GM18511 (cell line): ENCODE measurements around the gene SLC25A4.
"Not testable (repeated sequence)": the region's sequence is repeated elsewhere in the genome, so short reads cannot be mapped to it uniquely, and the experiment has no call there.

ENCODE experiments used
- ATAC-seq: cut with Tn5 transposase; IDR thresholded peaks from one replicate; pipeline ENCODE4 v1.9.1; 2021; ENCODE audit warnings: mild to moderate bottlenecking, moderate library complexity; ENCODE audit not compliant: unreplicated experiment

SLC25A4 gene

DNA sequence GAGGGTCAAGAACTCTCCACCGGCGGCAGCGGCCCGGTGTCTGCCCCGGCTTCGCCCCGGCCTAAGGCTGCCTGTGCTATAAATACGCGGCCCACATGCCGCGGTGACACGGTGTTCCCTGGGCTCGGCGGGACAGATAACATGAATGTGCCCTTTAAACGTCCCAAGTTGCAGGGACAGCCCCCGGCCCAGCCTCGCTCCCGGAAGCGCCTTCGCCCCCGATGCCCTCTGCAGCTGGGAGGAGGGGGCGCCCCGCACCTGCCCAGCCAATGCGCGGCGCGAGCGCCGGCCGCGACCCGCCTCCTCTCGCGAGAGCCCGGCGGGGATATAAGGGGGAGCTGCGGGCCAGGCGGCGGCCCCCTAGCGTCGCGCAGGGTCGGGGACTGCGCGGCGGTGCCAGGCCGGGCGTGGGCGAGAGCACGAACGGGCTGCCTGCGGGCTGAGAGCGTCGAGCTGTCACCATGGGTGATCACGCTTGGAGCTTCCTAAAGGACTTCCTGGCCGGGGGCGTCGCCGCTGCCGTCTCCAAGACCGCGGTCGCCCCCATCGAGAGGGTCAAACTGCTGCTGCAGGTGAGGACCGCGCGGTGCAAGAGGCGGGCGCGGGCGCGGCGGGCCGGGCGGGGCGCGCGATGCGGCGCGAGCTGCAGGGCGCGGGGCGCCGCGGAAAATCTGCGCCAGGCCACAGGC, at the start of gene SLC25A4:
TSS of gene SLC25A4 (plus strand) at position 355 of the 689 bp plus-strand sequence. CDS start at position 462, 107 bp downstream.
- peak; percentile 94 for ATAC-seq

DNA sequence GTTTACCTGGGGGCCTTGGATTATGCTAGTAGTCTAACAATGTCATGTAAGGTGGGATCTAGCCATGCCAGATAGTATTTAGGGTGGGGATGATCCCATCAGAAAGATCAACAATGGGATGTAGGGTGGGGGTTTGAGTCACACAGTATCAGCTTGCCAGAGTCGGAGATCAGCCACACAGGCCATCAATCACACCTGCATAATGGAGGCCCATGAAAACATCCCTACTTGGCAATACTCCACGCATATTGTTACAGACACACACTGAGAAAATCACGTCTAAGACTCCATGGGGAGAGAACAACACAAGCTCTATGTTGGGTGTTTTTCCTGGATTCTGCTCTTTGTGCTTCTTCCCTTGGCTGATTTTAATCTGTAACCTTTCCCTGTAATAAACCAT, 49.5 kb upstream of the SLC25A4 start:
- ATAC-seq: no peak

DNA sequence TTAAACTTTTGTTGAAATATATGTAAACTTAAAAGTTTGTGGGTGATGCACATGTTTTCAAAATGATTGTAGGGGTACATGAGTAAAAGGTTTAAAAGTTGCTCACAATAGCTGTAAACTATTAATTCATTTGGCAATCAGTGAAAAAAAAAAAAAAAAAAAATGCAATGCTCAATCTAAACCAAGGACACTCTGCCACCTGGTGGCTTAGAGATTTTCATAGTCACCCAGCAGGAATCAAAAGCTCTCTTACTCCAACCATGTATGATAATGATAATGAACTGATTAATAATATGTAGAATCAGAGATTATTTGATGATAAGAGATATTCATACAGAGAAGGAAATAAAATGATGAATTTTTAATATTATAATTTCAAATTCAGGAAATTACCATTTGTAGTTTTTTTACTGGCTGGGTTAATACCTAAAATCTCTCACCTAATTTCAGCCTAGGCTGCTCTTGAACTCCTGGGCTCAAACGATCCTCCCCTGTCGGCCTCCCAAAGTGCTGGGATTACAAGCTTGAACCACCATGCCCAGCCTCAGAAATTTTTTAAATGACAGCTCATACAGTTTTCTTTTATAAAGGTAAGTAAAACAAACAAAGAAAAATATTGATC, 46.9 kb upstream of the SLC25A4 start:
- no peak for ATAC-seq

DNA sequence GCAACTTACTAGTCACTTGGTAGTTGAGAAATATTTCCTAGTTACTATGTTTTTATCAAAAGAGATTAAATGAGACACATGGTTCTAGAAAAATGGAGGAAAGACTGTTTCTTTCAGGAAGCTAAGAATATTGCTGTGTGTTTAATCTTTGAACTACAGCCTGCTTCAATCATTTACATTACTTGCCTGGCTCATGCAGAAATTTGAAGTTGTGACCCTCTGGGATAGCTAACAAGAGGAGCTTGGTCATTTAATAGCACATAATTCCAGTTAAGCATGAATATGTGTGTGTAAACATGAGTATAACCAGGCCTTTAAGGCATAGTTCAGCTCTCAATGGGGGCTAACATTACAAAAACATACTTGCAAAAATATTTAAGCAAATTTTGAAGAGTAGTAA, 44.6 kb upstream of the SLC25A4 start:
- no peak for ATAC-seq

DNA sequence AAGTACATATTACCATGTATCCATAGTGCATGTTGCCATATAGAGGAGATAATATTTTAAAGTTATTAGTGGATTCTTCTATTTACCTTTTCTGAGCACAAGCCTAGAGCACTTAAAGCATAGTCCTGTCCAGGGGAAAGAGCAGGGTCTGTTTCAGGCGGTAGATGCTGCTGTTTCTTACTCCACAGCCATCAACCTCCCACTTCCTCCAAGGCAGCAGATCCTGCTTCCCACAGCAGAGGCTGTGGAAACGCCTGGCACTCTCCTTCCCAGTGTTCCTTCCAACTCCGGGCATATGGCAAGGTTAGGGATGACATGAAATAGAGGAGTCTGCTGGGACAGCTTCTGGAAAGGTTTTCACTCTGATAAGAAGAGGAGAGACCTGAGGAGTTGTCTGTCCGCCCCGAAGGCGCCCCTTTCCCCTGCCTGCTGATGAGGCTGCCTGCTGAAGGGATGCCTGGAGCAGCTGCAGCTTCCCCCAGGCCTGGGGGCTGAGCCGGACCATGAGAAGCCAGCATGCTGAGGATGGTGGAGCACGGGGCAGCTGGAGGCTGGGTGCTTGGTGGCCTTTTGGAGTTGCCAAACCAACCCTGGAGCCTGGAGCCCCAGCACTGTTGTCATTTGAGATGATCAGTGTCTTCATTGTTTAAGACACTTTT, 43.9 kb upstream of the SLC25A4 start:
- no peak for ATAC-seq

DNA sequence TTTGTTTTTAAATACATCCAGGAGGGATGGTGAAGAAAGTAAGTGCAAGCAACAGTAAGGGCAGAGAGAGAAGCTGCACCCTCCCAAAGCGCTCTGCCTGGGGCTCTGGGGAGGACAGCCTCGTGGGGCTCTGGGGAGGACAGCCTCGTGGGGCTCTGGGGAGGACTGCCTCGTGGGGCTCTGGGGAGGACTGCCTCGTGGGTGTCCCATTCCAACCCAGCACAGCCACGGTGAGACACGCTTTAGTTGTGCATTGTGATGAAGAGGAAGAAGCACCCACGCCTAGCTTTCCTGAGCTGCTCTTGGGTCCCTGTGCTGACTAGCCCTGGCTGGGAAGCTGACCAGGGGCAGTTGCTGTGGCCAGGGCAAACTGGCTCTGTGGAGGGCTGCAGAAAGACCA, 43.1 kb upstream of the SLC25A4 start:
- no peak for ATAC-seq

DNA sequence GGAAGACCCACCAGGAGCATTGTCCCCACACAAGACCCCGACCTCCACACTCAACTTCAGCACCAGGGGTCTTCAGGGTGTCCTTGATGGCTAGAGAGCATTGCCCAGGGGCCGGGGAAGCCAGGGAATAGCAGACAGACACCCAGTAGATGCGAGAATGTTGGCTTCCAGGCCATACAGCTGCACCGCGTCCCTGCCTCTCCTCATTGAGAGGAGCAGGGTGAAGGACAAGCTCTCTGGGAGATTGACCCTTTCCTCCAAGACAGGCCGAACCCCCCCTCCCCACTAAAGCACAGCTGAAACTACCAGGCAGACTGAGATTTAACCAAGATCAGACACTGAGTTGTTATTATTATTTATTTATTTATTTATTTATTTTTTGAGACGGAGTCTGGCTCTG, 42.6 kb upstream of the SLC25A4 start:
- no peak for ATAC-seq

DNA sequence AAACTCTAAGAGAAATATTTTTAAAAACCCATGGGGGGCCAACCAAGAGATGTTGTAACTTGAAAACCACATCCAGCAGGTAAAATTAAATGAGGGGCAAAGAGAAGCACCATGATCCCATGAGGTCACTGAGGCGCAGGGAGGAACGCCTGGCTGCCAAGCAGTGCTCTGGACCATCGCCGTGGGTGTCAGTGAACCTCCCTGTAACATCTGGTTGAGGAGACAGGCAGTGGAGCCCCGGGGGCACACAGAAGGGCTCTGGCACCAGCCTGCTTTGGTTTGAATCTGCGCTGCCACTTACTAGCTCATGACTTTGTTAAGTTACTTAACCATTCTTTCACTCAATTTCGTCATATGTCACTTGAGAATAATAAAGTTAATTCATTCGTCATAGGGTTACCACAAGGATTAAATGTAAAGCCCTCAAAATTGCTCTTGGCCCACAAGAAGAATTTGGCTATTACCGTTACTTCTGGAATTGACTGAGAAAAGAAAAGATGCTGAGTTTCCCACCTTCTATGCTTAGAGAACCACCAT, 41.6 kb upstream of the SLC25A4 start:
- no peak for ATAC-seq

DNA sequence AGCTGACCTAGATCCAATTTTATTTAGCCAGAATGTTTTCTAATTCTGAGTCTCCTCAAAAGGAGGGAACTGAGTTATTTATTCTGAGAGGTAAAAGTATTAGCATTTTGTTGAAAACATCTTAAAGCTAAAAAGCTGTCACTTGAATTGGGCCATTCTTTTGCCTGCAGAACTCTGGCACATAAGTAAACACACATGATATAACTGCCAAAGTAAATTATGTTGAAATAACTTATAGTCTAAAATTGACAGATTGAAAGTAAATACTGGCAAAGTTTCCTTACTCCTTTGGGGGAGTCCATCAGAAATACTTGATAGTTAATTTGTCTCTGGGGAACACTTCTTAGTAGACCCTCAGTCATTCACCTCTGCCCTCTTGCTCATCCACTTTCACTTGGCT, 38.3 kb upstream of the SLC25A4 start:
- no peak for ATAC-seq

DNA sequence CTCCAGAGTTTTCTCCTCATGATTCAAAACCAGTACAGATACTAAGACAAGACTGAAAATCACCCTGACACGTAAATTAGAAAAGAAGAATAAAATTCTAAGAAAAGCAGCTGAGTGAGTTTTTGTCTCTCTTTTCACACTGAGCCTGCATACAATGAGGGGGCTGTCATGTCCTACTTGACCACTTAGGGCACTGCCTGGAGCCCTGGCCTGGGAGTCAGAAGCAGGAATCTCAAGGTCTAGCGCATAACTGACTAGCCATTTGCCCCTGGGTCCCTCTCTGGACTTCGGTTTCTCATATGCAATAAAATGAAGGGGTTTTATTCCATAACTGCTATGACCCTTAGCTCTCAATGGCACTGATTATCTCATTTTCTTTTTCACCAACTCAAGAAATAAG, 36.7 kb upstream of the SLC25A4 start:
- no peak for ATAC-seq

DNA sequence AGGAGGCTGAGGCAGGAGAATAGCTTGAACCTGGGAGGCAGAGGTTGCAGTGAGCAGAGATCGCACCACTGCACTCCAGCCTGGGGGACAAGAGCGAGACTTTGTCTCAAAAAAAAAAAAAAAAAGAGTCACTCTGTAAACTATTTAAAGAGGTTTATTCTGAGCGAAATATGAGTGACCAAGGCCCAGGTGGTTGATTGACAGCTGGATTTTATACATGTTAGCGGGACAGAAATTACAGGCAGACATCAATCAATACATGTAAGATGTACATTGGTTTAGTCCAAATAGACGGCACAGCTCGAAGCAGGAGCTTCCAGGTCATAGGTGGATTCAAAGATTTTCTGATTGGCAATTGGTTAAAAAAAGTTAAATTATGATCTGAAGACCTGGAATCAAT, 35.5 kb upstream of the SLC25A4 start:
- ATAC-seq: not testable (repeated sequence)

DNA sequence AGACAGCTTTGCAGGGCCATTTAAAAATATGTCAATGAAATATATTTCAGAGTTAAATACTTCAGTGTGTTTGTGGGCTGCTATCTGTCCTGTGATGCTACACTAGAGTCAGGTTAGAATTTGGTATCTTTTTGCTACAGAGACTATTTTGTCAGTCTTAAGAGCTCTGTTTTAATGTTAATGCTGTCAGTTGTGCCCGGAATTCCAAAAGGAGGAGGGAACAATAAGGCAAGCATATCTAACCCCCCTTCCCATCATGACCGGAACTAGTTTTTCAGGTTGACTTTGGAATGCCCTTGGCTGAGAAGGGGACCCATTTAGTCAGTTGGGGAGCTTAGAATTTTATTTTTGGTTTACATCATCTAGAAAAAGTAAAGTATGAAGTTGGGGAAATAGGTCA, 34.9 kb upstream of the SLC25A4 start:
- no peak for ATAC-seq

DNA sequence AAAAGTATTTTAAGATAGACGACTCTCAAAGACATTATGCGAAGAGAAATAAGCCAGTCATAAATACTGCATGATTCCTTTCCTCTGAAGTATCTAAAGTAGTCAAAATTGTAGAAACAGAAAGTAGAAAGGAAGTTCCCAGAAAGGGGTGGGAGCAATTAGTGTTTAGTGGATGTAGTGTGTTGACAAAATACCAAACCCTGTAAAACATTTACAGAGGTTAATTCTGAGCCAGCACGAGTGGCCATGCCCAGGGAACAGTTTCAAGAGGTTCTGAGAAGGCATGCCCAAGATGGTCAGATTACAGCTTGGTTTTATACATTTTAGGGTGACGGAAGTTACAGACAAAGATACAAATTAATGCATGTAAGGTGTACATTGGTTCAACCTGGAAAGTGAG, 34.4 kb upstream of the SLC25A4 start:
- no peak for ATAC-seq

DNA sequence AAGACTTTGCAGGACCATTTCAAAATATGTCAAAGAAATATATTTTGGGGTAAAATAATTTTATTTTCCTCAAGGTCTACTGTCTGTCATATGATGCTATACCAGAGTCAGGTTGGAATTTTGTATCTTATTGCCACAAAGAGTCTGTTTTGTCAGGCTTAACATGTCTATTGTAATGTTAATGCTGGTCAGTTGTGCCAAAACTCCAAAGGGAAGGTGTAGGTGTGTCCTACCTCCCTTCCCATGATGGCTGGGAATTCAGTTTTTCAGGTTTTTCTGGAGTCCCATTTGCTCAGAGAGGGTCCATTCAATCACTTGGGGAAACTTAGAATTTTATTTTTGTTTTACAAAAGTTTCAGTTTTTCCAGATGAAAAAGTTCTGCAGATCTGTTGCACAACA, 33.3 kb upstream of the SLC25A4 start:
- no peak for ATAC-seq

DNA sequence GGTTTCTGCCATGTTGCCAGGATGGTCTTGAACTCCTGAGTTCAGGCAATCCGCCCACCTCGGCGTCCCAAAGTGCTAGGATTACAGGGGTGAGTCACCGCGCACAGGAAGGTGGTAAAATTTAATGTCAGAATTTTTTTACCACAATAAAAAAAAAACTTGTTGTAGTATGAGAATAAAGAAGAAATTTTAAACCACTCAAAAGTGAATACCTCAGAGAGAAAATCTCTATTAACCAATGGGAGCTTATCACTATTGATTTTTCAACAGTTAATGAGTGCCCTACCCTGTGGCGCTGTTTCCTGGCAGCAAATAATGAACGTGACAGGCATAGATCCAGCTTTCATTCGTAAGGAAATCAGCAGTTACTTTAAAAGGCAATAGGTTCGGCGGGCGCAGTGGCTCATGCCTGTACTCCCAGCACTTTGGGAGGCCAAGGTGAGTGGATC, 32.7 kb upstream of the SLC25A4 start:
- ATAC-seq: no peak

DNA sequence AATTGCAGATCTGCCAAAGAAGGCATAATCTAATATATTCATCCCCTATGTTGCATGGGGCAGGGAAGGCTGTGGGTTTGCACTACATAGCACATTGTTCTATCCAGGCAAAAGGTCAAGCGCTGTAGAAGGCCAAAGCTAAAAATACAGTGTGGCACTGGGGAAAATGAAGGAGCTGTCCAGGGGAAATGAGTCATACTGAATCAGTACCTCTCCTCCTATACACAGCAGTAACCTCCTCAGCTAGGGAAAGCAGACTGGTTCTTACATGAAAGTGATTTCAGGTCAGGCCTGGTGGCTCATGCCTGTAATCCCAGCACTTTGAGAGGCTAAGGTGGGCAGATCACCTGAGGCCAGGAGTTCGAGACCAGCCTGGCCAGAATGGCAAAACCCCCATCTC, 31.0 kb upstream of the SLC25A4 start:
- no peak for ATAC-seq

DNA sequence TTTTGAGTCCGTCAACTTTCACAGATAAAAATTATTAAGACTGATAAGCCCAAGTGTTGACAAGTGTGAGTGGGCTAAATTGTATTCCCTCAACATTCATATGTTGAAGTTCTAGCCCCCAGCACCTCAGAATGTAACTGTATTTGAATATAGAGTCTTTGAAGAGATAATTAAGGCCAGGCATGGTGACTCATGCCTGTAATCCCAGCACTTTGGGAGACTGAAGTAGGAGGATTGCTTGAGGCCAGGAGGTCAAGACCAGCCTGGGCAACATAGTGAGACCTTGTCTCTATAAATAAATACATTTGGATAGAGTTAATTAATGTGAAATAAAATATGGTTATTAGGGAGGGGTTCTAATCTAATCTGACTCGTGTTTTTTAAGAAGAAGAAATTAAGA, 29.7 kb upstream of the SLC25A4 start:
- ATAC-seq: no peak

DNA sequence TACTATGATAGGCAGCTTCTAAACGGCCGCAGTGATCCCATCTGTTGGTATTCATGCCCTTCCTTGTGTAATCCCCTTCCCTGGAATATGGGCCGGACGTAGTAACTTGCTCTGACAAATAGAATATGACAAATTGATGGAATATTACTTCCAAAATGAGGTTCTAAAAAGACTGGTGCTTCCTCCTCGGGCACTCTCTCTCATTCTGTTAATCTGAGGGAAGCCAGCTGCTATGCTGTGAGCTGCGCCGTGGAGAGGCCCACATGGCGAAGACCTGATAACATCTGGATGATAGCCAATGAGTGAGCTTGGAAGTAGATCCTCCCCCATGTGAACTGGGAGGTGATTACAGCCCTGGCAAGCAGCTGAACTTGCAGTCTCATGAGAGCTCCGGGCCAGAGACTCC, 27.2 kb upstream of the SLC25A4 start:
- ATAC-seq: no peak

DNA sequence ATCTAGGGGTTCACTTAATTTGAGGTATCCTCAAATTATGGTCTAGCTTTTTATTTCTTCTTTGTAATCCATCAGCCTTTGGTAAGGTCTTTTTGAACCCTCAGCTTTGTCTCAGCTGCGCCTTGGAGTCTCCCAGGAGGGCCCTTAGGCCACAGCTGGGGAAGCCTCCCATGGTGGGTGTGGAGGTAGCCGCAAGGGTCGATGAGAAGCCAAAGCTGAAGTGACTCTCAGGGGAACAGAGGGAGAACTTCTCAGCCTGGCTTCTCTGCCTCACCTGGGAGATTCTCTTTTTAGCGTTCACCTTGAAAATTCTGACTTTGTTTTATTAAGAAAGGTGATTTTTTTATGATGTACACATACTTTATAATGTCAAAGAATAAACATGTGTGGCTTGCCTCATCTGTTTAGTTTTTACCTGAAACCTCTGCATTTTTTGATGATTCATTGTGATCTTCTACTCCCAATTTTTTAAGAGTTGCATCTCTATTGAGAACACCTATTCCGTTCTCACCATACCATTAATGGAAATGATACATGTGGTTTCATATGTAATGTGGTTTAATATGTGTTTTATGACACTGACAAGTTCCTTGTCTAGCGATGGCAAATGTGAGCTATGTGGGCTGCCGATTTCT, 25.6 kb upstream of the SLC25A4 start:
- no peak for ATAC-seq

DNA sequence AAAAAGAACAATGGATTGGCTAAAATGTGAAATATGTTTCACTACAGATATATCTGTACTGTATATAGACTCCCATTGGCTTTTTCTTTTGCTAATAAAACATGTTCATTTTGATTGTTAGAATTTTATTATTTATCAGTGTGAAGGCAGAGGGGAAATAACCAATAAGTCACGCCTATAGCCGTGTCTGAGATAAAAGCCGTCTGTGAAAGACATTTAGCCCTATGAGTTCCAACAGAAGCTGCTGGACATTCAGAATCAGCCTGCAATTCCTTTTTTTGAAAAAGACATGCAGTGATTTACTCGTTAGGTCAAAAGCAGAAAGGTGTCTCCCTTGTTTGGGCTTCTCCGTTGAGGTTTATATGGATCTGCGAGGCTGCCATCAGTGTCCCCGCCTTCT, 24.2 kb upstream of the SLC25A4 start:
- no peak for ATAC-seq

DNA sequence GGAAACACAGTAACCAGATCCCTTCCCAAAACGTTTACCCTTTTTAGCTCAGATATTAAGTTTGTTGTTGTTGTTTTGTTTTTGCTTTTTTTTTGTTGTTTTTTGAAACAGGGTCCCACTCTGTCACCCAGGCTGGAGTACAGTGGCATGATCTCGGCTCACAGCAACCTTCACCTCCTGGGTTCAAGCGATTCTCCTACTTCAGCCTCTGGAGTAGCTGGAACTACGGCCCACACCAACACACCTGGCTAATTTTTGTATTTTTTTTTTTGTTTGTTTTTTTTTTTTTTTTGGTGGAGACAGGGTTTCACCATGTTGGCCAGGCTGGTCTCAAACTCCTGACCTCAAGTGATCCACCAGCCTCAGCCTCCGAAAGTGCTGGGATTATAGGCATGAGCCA, 23.6 kb upstream of the SLC25A4 start:
- not testable (repeated sequence) for ATAC-seq
